Endodermal cell (in vitro differentiated cells): ENCODE results near the gene CIAO2B. TPM values are rescaled to one million over a fixed set of nuclear protein-coding genes. Genes with fewer than 3 reads are reported as not detected.
"Not testable (repeated sequence)": the region's sequence is repeated elsewhere in the genome, so short reads cannot be mapped to it uniquely, and the experiment has no call there.

Experiments
- DNase-seq: peaks from one replicate; pipeline ENCODE4 v3.0.0-alpha.2; 2017
- H3K27ac ChIP-seq: 2 replicates; pipeline ENCODE4 v1.5.1; 2013; ENCODE audit warnings: mild to moderate bottlenecking, low read depth, low read length, moderate library complexity
- H3K27me3 ChIP-seq: 2 replicates; pipeline ENCODE4 v1.6.1; 2013; ENCODE audit warnings: mild to moderate bottlenecking, low read length, moderate library complexity; ENCODE audit not compliant: insufficient read depth, control insufficient read depth, poor library complexity, severe bottlenecking
- H3K36me3 ChIP-seq: 2 replicates; pipeline ENCODE4 v1.7.0; 2013; ENCODE audit warnings: mild to moderate bottlenecking, low read length, moderate library complexity; ENCODE audit not compliant: control insufficient read depth, insufficient read depth
- H3K4me1 ChIP-seq: one replicate; pipeline ENCODE4 v1.7.0; 2013; ENCODE audit warnings: low read length; ENCODE audit not compliant: control insufficient read depth, insufficient read depth
- H3K4me3 ChIP-seq: 2 replicates; pipeline ENCODE4 v1.5.1; 2013; ENCODE audit warnings: mild to moderate bottlenecking, low read length, moderate library complexity
- H3K9ac ChIP-seq: 2 replicates; pipeline ENCODE4 v1.6.1; 2013; ENCODE audit warnings: mild to moderate bottlenecking, low read length, moderate library complexity; ENCODE audit not compliant: poor library complexity, severe bottlenecking; ENCODE audit errors: extremely low read depth
- H3K9me3 ChIP-seq: 2 replicates; pipeline ENCODE4 v1.6.1; 2013; ENCODE audit warnings: mild to moderate bottlenecking, low read length, moderate library complexity; ENCODE audit not compliant: control insufficient read depth
- H3K27ac Mint-ChIP-seq: 2 replicates; pipeline ENCODE4 v1.8.0; 2020; ENCODE audit warnings: mixed read lengths
- H3K27me3 Mint-ChIP-seq: 2 replicates; pipeline ENCODE4 v1.8.0; 2021; ENCODE audit warnings: mild to moderate bottlenecking, mixed read lengths; ENCODE audit not compliant: insufficient read depth
- H3K36me3 Mint-ChIP-seq: 2 replicates; pipeline ENCODE4 v1.8.0; 2020; ENCODE audit warnings: low read depth, mixed read lengths
- H3K4me1 Mint-ChIP-seq: 2 replicates; pipeline ENCODE4 v1.8.0; 2020; ENCODE audit warnings: mixed read lengths
- H3K4me3 Mint-ChIP-seq: 2 replicates; pipeline ENCODE4 v1.8.0; 2020; ENCODE audit warnings: mild to moderate bottlenecking, moderate library complexity, mixed read lengths
- H3K9me3 Mint-ChIP-seq: 2 replicates; pipeline ENCODE4 v1.8.0; 2020; ENCODE audit warnings: mild to moderate bottlenecking, mixed read lengths
- CTCF ChIP-seq: fragments of 200-600 bp; sonication (generic); conservative IDR thresholded peaks from 2 replicates; pipeline ENCODE4 v1.5.0; 2021; ENCODE audit warnings: antibody characterized with exemption, mild to moderate bottlenecking
- WGBS, 2 experiments: methylation state at CpG; one replicate each; pipeline versions ENCODE4 v1.1.5 to v1.1.7; 2013; ENCODE audit warnings: missing lambda C conversion rate in 2 of 2, mixed read lengths in 1 of 2; ENCODE audit not compliant: insufficient coverage in 1 of 2, insufficient read length in 1 of 2; 5-methylcytosine and 5-hydroxymethylcytosine counted together
- total RNA-seq, 2 donors: library from RNA; stranded (reverse); fragmentation: NEBNext Ultra II Directional in 1 of 2; extraction: Animal tissue kit (Norgen Biotek cat#: 25700) in 1 of 2; gene quantifications; 2 replicates in 1 of 2; 3 replicates in 1 of 2; pipeline ENCODE4 v1.2.1, GENCODE V29; 2021

Gene CIAO2B
- total RNA-seq, 2 donors from 2014 or later: 70.2 to 87.7 TPM

DNA sequence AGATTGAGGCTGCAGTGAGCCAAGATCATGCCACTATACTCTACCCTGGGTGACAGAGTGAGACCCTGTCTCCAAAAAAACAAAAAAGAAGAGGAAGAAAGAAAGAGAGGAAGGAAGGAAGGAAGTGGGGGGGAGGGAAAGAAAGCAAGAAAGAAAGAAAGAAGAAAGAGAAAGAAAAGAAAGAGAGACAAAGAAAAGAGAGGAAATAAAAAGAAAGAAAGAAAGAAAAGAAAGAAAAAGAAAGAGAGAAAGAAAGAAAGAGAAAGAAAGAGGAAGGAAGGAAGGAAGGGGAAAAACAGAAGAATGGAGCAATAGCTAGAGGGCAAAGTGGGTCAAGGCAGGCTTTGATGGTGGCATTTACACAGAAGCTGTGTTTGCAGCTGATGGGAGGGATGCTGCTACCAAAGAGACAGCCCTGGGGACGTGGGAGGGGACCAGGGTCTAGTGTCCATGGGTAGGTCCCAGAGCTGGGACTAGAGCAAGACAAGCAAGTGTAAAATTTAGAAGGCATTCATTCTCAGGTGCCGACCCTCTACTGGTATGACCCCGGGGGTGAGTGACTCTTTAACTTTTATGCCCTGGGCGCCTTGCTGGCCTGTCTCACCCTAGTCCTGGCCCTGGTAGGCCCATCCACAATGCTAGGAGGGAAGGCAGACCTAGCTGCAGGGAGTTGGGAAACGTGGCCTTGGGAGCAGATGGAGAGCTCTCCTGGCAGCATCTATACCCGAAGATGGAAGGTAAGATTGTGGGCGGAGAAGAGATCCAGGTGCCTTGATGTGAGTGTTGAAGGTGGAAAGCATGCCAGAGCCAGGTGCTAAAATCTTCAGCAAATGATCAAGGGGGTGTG lies 24.9 kb upstream of the CIAO2B start:
- WGBS, 2 experiments: 69 to 83% methylated on average over 3 to 7 of the region's 7 CpGs
- H3K27ac Mint-ChIP-seq: no peak overlapping the region

GRCh38 chr16:66956154-66956457 lies 21.9 kb upstream of the CIAO2B start:
- not testable (repeated sequence) for H3K27ac Mint-ChIP-seq, DNase-seq

More for the DNA sequence above, 24.9 kb upstream of the CIAO2B start:
- no peak overlapping the region for H3K9ac ChIP-seq
- H3K36me3 ChIP-seq: no peaks in the 10 kb centered on the region
- no peaks in the 10 kb centered on the region for H3K27me3 ChIP-seq
- Mint-ChIP-seq H3K4me3 (no peak overlapping the region), H3K4me1 (peaks cover 12% of the 10 kb centered on the region), H3K9me3 (no peaks in the 10 kb centered on the region), H3K36me3 (no peaks in the 10 kb centered on the region), H3K27me3 (peaks cover 16% of the 10 kb centered on the region)
- no peaks in the 10 kb centered on the region for H3K9me3 ChIP-seq
- H3K4me1 ChIP-seq: no peaks in the 10 kb centered on the region
- no peak overlapping the region for H3K27ac ChIP-seq
- no peak overlapping the region for H3K4me3 ChIP-seq
- TF ChIP-seq CTCF: no peak
- DNase-seq: no peak

DNA sequence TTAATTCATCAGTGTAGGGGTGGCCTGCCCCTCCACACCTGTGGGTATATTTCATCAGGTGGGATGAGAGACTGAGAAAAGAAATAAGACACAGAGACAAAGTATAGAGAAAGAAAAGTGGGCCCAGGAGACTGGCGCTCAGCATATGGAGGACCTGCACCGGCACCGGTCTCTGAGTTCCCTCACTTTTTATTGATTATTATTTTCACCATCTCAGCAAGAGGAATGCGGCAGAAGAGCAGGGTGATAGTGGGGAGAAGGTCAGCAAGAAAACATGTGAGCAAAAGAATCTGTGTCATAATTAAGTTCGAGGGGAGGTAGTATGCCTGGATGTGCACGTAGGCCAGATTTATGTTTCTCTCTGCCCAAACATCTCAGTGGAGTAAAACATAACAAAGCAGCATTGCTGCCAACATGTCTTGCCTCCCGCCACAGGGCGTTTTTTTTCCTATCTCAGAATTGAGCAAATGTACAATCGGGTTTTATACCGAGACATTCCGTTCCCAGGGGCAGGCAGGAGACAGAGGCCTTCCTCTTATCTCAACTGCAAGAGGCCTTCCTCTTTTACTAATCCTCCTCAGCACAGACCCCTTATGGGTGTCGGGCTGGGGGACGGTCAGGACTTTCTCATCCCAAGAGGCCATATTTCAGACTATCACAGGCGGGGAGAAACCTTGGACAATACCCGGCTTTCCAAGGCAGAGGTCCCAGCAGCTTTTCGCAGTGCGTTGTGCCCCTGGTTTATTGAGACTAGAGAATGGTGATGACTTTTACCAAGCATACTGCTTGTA lies 21.4 kb upstream of the CIAO2B start:
- H3K4me3 Mint-ChIP-seq, H3K27ac Mint-ChIP-seq, H3K27me3 ChIP-seq, H3K36me3 Mint-ChIP-seq, H3K36me3 ChIP-seq, H3K4me1 ChIP-seq, H3K27ac ChIP-seq, H3K9ac ChIP-seq, H3K4me3 ChIP-seq, DNase-seq: not testable (repeated sequence)
- Mint-ChIP-seq H3K9me3 (peaks cover 13% of the 10 kb centered on the region), H3K27me3 (peaks cover 16% of the 10 kb centered on the region), H3K4me1 (peaks cover 12% of the 10 kb centered on the region)
- peaks cover 14% of the 10 kb centered on the region for H3K9me3 ChIP-seq
- 90 to 93% methylated on average over 8 to 15 of the region's 17 CpGs for WGBS, 2 experiments

More at GRCh38 chr16:66956154-66956457, 21.9 kb upstream of the CIAO2B start:
- H3K9ac ChIP-seq, H3K4me3 ChIP-seq, H3K36me3 Mint-ChIP-seq, H3K4me1 ChIP-seq, H3K27ac ChIP-seq, H3K27me3 ChIP-seq, H3K4me3 Mint-ChIP-seq, H3K36me3 ChIP-seq: not testable (repeated sequence)
- peaks cover 16% of the 10 kb centered on the region for H3K27me3 Mint-ChIP-seq
- peaks cover 11% of the 10 kb centered on the region for H3K9me3 Mint-ChIP-seq
- 100% methylated on average over 1 of the region's 1 CpG; no CpG with 5 or more reads in 1 of the 2 experiments for WGBS, 2 experiments
- peaks cover 12% of the 10 kb centered on the region for H3K9me3 ChIP-seq
- peaks cover 15% of the 10 kb centered on the region for H3K4me1 Mint-ChIP-seq

DNA sequence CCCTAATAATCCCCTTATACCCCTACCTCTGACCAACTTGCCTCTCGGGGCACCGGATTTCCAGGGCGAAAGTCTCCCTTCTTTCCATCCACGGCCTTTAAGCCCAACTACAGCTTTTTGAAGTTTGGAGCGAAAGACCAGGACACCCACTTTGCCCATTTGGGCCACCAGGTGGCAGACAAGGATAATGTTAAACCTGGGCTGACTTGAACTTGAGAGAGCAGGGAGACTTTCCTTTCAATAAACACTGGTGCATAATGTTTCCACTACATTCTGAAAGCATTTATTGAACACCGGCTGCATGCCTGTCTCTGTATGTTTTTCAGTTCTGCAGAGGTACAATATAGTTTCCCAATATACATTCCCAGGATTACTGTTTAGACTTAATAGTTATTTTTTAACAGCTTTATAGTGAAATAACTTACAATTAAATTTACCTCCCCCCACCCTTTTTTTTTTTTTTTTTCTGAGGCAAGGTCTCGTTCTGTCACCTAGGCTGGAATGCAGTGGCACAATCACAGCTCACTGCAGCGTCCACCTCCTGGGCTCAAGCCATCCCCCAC lies 20.0 kb upstream of the CIAO2B start:
- Histone ChIP-seq H3K27ac (no peak overlapping the region), H3K4me1 (no peaks in the 10 kb centered on the region), H3K9me3 (peaks cover 14% of the 10 kb centered on the region), H3K27me3 (peaks cover 13% of the 10 kb centered on the region), H3K36me3 (no peaks in the 10 kb centered on the region), H3K9ac (no peak overlapping the region), H3K4me3 (no peak overlapping the region)
- peak overlapping the region; percentile 4 for H3K4me3 Mint-ChIP-seq
- H3K36me3 Mint-ChIP-seq: no peaks in the 10 kb centered on the region
- peak; percentile 91 for TF ChIP-seq CTCF
- H3K9me3 Mint-ChIP-seq: peaks cover 13% of the 10 kb centered on the region
- peaks cover 12% of the 10 kb centered on the region for H3K4me1 Mint-ChIP-seq
- 22 to 49% methylated on average over 5 to 8 of the region's 8 CpGs for WGBS, 2 experiments
- DNase-seq: peak; percentile 94
- H3K27me3 Mint-ChIP-seq: peaks cover 15% of the 10 kb centered on the region
- H3K27ac Mint-ChIP-seq: no peak overlapping the region
